ENCODE measurements around the gene DYNC1LI1. TPM values are rescaled to one million over a fixed set of nuclear protein-coding genes. Genes with fewer than 3 reads are reported as not detected.

Gene DYNC1LI1
- total and polyA plus RNA-seq, 9 of the 15 experiments (the other 6 are each of a cell fraction or from before 2014, with no cell fraction given): 21.0 to 85.4 (median 61.3) TPM

GRCh38 chr3:32557640-32558352 is 12.9 kb downstream of the DYNC1LI1 start:
- intact Hi-C loops (cut with micrococcal nuclease): no loop called here
- Histone ChIP-seq H3K4me2 (ENCODE audit: insufficient read depth, low read length) (no peak overlapping the region), H3K9me3 (replicated peaks; ENCODE audit: control insufficient read depth, insufficient read depth, low read depth, low read length) (no peaks in the 10 kb centered on the region), H3K4me3 (no peak overlapping the region), H3K4me1 (replicated peaks in 1 of 2; ENCODE audit: control insufficient read depth in 2 of 2, insufficient read depth in 2 of 2, low read length in 2 of 2) (no peaks in the 10 kb centered on the region), H3K36me3 (ENCODE audit: control insufficient read depth, insufficient read depth, low read length) (0 out of 3 replicates have a peak, but pooled peaks cover 2% of the 10 kb centered on the region), H3K9me1 (ENCODE audit: control insufficient read depth, insufficient read depth, low read length) (no peaks in the 10 kb centered on the region), H2AFZ (ENCODE audit: low read depth, low read length) (no peak overlapping the region), H3K9ac (ENCODE audit: insufficient read depth in 1 of 2, low read depth in 2 of 2, low read length in 2 of 2) (no peak overlapping the region), H3K79me2 (ENCODE audit: control insufficient read depth, insufficient read depth, low read length) (peaks cover 83% of the 10 kb centered on the region), H3K27me3 (ENCODE audit: control insufficient read depth in 2 of 2, insufficient read depth in 2 of 2, low read length in 2 of 2) (no peaks in the 10 kb centered on the region), H4K20me1 (replicated peaks; ENCODE audit: control insufficient read depth, insufficient read depth, low read length) (no peaks in the 10 kb centered on the region; the same call in 1 of the 2 replicates), H3K27ac (ENCODE audit: extremely low read depth, low read depth, low read length) (no peak overlapping the region)
- in situ Hi-C loops (cut with MboI): no loop called here
- WGBS (ENCODE audit: insufficient coverage, low coverage, missing lambda C conversion rate): 73% methylated on average over 3 of the region's 3 CpGs
- DNase-seq (ENCODE audit: extremely low read depth in 1 of 4, low spot score in 3 of 4) (no peak), FAIRE-seq (no peak), ATAC-seq (no peak)
- BruUV-seq (replicated peaks): no TSS peak
- CTCF ChIA-PET (ENCODE audit: low intra/inter-chr PET ratio): no interaction called here
- POLR2A ChIA-PET: interaction anchor here (0.6 to 2.9 kb wide), 6 partner anchors 10 to 46 kb away, joined by 3 to 12 read pairs (median 5); partner anchors contain the start of gene DYNC1LI1
- TF ChIP-seq ZNF282 (CRISPR knock-in tag; IDR thresholded peaks at IDR 0.05) (no peak), KDM2B (CRISPR knock-in tag; IDR thresholded peaks at IDR 0.05) (no peak), ZNF431 (CRISPR knock-in tag; IDR thresholded peaks at IDR 0.05) (no peak), CEBPB (tag; IDR thresholded peaks at IDR 0.05) (peak; percentile 88), POLR2A (conservative IDR thresholded peaks at IDR 0.05) (no peak), CEBPG (CRISPR knock-in tag; IDR thresholded peaks at IDR 0.05) (no peak), CEBPG (tag; conservative IDR thresholded peaks at IDR 0.05 in 1 of 2, IDR thresholded peaks at IDR 0.05 in 1 of 2) (0 out of 4 replicates have a peak, but pooled peaks of 1 of the 2 experiments have one; percentile 37), SMARCE1 (IDR thresholded peaks at IDR 0.05) (no peak), ZNF121 (CRISPR knock-in tag; conservative IDR thresholded peaks at IDR 0.05) (peak; percentile 93), ZNF740 (CRISPR knock-in tag; IDR thresholded peaks at IDR 0.05) (no peak), ZNF740 (tag; IDR thresholded peaks at IDR 0.05) (no peak), FOXA3 (CRISPR knock-in tag; conservative IDR thresholded peaks at IDR 0.05 in 1 of 2, IDR thresholded peaks at IDR 0.05 in 1 of 2) (peak in 1 of 2 experiments; percentile 91; a peak in 2 of 4 replicates), RB1 (IDR thresholded peaks at IDR 0.05; ENCODE audit: low read depth) (no peak), XRCC4 (IDR thresholded peaks at IDR 0.05; ENCODE audit: extremely low read depth, insufficient read depth, insufficient read length) (no peak), ASH1L (IDR thresholded peaks at IDR 0.05; ENCODE audit: borderline replicate concordance, low read depth, partially characterized antibody) (no peak), CBX5 (IDR thresholded peaks at IDR 0.05; ENCODE audit: borderline replicate concordance, low read depth) (no peak), ZNF3 (CRISPR knock-in tag; IDR thresholded peaks at IDR 0.05) (no peak)

Data from K562 (cell line).